Omental fat pad (tissue), 4 donors: ENCODE results near the gene AOPEP. TPM values are rescaled to one million over a fixed set of nuclear protein-coding genes. Genes with fewer than 3 reads are reported as not detected.

Source experiments
- ATAC-seq: fragments of 150-250 bp; one replicate; pipeline ENCODE4 v1.9.1; 2016; ENCODE audit warnings: mild to moderate bottlenecking, moderate library complexity; ENCODE audit not compliant: low FRiP score
- DNase-seq: peaks from one replicate; pipeline ENCODE4 v3.0.0-alpha.2; 2019; ENCODE audit warnings: low spot score
- total RNA-seq, 4 donors: library from RNA; depleted of rRNA; stranded (reverse); fragments of >200 nt; gene quantifications; one replicate each; pipeline ENCODE4 v1.1.0, GENCODE V29; 2016
- TF ChIP-seq, protein P1 (sequence below), 3 donors: fragments of 450-650 bp; IDR thresholded peaks; one replicate each; pipeline ENCODE4 v1.5.1; 2016 to 2017; ENCODE audit warnings: antibody characterized with exemption in 3 of 3, mild to moderate bottlenecking in 3 of 3, moderate library complexity in 2 of 3

Gene AOPEP
- total RNA-seq, 4 donors from 2014 or later = 45.9 to 102 (median 55.1) TPM

DNA sequence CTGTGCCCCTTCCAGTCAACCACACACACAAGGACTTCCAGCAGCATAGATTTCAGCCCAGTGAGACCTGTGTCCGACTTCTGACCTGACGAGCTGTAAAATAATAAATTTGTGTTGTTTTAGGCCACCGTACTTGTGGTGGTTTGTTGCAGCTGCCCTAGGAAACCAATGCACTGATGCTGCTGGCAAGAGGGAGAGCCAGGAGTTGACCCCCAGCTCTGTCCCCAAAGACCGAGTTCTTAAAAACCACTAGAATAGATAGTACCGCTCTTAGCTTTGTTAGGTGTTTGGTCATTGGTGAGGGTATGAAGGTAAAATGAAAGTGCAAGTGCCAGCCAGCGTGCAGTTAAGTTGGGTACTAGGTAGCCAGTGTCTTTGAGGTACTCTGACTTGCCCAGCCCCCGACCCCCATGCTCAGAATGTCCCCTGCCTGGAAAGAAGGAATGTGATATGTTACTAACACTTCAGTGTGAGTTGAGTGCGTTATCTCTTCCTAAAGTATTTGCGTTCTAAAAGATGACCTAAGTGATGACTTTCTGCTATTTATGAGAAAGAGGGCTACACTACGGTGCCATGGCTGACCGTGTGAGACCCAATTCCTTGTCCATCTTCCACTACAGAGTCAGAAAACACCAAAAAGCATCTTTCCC, 185.6 kb downstream of the AOPEP start:
- TF ChIP-seq, protein P1, sequence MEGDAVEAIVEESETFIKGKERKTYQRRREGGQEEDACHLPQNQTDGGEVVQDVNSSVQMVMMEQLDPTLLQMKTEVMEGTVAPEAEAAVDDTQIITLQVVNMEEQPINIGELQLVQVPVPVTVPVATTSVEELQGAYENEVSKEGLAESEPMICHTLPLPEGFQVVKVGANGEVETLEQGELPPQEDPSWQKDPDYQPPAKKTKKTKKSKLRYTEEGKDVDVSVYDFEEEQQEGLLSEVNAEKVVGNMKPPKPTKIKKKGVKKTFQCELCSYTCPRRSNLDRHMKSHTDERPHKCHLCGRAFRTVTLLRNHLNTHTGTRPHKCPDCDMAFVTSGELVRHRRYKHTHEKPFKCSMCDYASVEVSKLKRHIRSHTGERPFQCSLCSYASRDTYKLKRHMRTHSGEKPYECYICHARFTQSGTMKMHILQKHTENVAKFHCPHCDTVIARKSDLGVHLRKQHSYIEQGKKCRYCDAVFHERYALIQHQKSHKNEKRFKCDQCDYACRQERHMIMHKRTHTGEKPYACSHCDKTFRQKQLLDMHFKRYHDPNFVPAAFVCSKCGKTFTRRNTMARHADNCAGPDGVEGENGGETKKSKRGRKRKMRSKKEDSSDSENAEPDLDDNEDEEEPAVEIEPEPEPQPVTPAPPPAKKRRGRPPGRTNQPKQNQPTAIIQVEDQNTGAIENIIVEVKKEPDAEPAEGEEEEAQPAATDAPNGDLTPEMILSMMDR (IDR thresholded peaks at IDR 0.05) = no peak
- ATAC-seq (no peak), DNase-seq (no peak)

DNA sequence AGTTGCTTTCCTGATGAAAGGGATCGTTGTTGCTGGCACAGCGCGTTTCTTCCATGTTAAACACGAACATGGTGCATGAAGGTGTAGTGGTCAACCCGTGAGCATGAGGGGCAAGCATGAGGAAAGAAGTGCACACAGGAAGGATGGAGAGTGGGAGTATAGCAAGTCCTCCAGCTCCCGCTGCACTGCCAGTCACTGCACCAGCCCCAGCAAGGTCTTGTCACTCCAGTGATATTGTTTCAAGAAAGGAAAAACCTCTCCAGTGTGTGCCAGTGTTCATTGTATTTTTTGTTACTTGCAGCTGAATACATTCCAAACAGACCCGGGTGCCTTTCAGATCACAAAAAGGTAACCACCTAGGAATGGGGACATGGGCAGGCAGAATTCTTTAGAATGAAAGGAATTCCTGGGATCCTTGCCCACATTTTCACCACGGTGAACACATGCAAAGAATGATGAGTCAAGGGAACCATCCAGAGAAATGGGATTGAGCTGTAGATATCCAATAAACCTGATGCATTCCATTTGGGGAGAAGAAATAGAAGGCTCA, 186.3 kb downstream of the AOPEP start:
- TF ChIP-seq, protein P1 (IDR thresholded peaks at IDR 0.05) = no peak
- ATAC-seq (no peak), DNase-seq (no peak)

GRCh38 chr9:94913550-94913949, 187.1 kb downstream of the AOPEP start:
- ATAC-seq (no peak), DNase-seq (no peak)
- TF ChIP-seq, protein P1 (IDR thresholded peaks at IDR 0.05) = no peak

- ATAC-seq = no peak
- TF ChIP-seq, protein P1 (IDR thresholded peaks at IDR 0.05) = no peak
Observed at GRCh38 chr9:94915476-94916450, 189.3 kb downstream of the AOPEP start.

DNA sequence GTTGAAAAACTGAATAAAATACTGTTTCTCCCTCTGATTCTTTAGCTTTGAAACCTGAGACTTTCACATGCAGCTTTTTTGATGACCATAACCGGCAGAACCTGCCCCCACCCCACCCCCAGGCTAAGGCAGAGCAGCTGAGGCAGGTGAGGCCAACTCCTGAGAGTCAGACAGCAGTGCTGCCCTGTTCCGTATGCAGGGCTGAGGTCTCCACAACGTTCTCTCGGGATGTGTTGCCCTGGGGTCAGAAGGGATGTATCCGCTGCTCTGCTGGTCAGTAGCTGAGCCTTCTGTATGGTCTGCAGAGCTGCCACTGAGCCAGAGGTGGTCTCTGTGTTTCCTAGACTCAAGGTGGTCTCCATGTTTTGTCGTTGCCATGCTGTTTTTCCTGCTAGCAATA, 190.5 kb downstream of the AOPEP start:
- no peak for DNase-seq
- TF ChIP-seq, protein P1 (IDR thresholded peaks at IDR 0.05) = no peak
- ATAC-seq = no peak

More at GRCh38 chr9:94915476-94916450, 189.3 kb downstream of the AOPEP start:
- DNase-seq = no peak

GRCh38 chr9:94918038-94918753, 191.7 kb downstream of the AOPEP start:
- no peak for DNase-seq
- no peak for ATAC-seq
- TF ChIP-seq, protein P1 (IDR thresholded peaks at IDR 0.05) = no peak
